NCI-H774 (cell line): ENCODE results near the gene NRM.

Experiments used
- DNase-seq: peaks from one replicate; lab custom pipeline; 2025; lab: John Stamatoyannopoulos, UW

The NRM gene

DNA sequence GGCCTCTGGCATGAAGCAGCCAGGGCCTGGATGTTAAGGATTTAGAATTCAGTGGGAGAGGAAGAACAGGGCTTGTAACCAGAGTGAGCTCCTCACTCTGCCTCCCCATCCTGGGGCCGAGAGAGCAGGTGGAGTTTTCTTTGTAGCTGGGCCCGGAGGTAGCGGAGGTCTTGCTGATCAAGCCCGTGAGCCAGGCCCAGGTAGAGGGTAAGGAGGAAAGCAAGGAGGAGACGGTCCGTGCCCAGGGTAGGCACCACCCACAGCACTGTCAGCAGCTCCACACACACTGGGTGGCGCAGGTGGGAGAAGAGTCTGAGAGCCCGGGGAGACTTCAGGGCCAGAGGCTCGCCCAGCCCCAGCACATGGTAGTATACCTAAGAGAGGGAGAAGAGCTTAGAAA is 2.2 kb downstream of the NRM start:
- DNase-seq, result no peak

DNA sequence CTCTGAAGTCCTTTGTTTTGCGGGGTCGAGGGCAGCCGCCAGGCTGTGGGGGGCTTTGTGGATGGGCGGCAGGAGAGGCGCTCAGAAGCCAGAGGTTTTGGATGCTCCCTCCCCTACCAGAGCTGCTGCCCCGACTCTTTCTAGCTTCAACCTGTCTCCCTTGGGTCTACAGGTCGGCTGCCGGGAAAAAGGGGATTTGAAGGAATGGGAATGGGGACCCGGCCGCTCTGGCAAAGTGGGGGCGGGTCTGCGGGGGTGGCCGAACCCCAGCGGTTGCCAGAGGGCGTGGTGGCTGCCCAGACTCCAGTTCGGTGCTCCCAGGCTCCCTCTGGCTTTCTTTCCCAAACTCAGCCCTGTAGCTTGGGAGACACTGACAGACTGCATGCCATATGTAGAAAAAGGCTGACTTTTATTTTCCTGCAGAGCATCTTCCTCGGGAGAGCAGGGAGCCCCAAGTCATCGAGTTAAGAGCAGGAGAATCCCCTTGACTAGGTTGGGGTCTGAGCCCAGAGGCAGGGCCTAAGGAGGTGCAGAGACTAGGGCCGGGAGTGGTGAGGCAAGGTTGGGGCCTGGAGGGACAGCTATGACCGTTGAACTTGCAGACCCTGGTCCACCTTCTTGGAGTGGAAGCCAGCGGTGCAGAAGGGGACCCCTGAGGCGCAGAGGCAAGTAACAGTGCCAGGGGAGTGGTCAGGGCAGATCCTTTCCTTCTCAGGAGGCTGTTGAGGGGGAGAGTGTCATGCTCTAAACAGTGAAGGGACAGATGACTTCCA is 2.9 kb downstream of the NRM start:
- DNase-seq, result no peak

DNA sequence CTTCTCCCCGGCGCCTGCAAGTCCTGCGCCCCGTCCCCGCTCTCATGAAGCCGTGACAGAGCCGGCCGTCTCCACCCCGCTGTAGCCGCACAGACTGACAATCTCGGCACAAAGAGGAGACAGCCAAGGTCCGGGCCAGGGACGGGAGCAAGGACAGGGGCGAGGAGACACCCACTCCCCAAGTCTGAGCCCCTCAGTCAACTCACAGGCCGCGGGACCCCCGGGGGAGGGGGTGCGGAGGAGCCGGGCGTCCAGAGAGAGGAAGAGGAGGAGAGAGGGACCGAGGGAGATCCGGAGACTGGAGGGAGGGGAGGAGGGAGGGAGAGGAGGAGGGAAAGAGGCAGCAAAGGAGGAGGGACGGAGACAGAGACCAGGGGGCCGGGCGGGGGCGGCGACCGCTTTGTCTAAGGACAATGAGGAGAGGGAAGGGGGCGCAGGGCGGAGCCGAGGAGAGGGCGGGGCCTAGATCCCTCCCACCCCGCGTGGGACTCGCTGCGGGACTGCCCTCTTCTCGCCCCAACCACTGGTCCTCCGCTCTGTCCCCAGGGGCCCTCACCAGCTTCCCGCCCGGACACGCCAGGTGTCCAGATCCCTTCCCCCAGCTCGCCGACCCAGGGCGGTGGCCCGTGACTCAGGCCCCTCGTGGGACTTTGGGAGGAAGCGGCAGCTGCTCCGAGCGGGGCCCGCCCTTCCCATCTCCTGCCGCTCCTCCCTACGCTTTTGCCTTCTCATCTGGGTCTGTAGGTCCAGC is 3.7 kb downstream of the NRM start:
- DNase-seq, result peak; percentile 51

DNA sequence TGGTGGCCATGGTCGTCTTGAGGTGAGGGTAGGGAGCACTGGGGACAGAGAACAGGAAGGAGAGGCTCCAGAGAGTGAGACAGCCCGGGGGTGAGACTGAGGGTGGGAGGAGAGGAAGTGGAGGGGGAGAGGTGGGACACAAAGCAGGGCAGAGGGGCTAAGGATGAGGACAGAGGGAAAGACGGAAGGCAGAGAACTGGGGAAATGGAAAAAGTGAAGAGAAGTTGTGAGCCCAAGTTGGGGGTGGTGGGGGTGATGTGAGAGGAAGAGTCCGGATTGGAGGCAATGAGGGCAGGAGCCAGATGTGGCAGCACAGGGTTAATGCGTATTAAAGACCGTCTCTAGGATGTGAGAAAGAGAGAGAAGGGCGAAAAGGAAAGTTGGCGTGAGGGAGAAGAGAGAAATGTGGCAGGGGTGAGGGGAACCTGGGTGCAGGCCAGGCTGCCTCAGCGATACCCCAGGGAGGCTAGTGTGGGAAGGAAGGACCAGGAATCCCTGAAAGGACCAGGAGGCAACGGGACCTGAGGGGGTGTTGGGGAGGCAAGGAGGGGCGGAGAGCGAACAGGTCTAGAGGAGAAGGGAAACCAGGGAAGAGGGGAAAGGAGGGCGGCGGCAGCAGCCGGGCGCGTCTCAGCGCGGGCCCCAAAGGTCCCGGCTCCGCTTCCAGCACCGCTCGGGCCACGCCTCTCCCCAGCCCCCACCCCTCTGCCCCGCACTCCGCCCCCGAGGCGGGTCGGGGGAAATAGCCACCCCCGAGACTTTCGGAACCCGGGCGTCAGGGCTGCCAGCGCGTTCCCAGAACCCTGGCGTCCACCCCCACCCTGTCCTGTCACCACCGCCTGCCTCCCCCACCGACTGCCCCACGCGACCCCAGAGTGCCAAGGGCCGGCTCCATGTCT is 4.5 kb downstream of the NRM start, which contains the start of gene PPP1R18:
Gene PPP1R18 (minus strand): TSS at position 637 of the 899 bp plus-strand sequence. CDS start 627 bp downstream, at position 10.
- peak; percentile 5 for DNase-seq

DNA sequence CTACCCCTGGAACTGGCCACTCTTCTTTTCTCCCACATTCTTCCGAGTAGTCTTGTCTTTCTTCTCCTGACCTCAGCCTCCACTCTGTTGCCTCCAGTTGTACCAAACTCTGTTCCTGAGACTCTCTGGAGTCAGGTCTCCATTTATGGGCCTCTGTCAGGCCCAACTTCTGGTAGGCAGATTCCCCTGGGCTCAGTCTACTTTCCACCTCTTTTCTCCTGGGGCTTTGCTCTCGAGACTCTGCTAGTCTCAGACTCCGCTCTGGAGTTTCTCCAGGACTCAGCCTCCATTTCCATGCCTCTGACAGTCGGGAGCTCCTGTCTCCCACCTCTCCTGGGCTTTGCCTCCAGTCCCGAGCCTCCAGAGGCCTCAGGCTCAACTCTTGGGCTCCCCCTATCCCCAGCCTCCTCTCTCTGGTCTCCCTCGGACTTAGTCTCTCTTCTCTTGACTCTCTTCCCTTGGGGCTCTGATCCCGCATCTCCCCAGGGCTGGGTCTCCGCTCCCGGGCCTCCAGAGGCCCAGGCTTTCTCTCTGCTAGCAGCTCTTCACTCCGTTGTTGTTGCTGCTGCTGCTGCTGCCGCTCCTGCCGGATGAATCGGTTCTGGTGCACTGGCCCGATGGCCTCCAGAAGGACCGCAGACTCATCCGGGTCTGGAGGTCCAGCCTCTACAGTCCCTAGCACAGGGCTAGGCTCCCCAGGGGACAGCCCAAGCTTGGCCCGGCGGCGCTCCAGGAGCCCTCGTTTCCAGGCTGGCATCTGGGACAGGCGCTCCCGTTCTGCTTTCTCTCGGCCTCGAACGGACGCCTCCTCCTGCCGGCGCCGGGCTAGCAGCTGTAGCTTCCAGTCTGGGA is 5.4 kb downstream of the NRM start:
- DNase-seq, result no peak

DNA sequence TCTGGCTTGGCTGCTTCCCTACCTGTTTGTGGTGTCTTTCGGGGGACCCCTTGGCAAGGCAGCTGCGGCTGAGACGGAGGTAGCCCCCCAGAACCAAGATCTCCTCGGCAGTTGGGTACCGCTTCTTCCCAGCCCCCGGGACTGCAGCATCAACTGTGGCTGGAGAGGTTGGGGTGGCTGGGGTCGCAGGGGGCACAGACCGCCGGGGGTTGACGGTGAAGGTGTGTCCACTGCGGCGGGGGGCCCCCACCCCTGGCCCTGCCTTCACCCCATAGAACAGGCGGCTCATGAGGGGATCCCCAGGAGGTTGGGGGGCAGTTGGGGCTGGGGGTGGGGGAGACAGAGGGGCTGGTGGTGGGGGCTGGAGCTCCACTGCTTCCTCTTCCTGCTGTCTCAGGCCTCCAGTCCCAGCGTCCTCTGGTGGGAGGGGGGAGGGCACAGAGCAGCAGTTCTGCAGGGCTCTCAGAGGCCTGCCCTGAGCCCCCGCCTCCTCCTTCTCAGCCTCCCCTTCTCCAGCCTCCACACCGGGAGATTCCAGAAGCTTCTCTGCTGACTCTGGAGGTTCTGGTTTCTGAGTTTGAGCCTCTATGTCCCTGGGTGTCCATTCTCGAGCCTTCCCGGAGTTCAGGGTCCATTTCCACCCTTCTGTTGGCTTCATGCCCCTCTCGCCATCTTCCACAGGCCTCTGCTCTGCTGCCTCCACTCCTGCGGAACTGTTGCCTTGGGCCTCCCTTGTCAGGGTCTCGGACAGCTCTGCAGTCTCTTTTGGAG is 6.2 kb downstream of the NRM start:
- no peak for DNase-seq

DNA sequence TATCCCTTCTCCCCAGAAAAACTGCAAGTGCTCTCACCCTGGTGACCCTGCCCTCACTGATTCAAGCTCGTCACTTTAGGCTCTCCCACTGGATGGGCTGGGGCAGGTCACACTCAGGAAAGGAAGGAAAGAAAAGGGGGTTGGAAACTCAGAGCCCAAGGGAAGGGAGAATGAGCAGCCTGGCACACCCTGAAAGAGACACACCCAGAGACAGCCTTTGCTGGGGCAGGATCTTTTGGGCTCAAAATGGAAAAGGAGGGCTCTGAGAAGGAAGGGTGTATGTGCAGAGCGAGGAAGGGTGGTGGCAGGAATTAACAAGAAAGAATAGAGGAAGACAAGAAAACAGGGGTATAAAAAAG is 6.8 kb downstream of the NRM start:
- no peak for DNase-seq

DNA sequence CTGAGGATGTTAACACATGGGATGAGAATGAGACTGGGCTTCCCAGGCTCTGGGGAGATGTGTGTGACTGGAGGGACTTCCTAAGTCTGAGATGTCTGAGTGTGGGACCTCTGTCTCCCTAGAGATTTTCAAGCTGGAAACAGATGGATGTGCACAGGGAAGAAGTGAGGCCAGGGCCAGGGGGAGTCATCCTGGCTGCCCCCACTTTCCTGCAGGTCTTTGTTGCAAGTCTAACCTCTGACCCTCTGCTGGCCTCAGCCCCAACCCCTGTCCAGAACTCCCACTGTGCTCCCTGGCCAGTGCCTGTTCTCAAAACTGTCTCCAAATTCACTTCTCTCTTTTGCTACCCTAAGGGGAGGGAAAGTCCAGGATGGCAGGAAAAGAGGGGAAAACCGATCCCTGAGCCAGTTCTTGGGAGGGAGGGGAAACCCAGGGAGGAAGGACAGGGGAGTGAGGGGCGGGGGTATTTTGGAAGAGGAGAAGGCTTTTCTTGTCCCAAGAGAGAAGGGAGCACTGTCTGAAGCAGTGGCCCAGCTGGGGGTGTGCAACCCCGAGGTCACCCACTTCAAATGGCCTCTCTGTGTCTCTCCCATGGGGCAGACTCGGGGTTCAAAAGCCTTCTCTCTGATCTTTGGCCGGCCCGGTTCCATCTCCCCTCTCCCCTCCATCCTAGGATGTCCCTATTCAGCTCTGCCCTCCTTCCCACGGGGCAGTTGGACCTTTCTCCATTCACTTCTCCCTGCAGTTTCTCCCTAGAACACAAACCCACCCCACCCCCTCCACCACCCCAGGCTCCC is 7.4 kb downstream of the NRM start:
- no peak for DNase-seq

DNA sequence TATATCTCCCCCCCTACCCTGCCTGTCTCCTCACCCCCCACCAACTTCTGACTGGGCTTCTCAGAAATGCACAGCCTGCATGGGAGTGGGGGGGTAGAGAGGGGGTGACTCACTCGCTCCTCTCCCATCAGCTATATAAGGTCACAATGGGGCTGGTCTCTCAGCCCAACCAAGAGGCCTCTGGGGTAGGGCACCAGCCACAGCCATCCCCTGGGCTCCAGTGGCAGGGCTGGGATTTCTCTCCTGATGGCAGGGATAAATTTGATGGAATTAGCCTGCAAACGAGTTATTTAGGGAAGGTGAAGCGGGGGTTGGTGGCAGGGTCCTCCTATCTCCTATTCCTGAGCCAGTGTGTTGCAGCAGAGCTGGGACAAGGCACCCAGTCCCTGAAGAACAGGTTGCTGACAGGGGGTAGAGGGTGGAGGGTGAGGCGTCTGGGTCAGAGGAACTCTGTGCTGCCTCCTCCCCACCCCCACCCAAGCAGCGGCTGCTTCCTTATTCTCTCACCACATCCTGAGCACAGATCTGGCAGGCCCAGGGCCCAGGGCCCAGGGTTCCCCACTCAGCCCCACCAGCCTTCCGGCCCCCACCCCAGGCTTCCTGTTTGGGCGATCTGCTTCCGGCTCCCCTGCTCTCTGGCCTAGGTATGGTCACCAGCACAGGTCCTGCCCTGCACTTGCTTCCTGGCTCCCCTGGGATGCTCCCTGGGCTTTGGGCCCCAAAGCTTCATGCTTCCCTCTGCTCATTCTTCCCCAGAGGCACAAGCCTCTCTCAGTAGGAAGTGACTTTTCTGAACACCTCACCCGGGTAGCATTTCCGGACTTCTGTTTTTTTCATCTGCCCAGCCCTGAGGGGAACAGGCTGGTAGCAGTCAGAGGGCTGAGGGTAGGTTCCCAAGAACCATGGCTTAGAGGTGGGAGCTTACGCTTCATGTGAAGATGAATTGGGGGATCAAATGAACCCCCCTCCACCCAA is 8.4 kb downstream of the NRM start:
- DNase-seq, result no peak

DNA sequence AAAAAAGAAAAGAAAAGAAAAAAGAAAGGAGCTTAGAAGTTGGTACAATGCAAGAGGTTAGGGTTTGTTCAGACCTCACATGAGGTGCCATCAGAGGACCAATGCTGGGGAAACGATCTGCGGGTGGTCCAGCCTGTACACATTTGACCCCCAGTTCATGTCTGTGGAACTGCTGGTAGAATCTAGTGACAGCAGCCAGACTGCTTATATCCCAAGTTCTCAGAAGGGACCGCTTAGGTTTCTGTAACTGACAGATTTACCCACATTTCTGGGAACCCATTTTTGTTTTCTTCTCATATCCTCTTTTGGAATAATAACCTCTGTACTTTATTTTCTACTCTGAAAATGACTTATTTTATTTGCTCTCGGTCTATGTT is 9.0 kb downstream of the NRM start:
- no peak for DNase-seq

DNA sequence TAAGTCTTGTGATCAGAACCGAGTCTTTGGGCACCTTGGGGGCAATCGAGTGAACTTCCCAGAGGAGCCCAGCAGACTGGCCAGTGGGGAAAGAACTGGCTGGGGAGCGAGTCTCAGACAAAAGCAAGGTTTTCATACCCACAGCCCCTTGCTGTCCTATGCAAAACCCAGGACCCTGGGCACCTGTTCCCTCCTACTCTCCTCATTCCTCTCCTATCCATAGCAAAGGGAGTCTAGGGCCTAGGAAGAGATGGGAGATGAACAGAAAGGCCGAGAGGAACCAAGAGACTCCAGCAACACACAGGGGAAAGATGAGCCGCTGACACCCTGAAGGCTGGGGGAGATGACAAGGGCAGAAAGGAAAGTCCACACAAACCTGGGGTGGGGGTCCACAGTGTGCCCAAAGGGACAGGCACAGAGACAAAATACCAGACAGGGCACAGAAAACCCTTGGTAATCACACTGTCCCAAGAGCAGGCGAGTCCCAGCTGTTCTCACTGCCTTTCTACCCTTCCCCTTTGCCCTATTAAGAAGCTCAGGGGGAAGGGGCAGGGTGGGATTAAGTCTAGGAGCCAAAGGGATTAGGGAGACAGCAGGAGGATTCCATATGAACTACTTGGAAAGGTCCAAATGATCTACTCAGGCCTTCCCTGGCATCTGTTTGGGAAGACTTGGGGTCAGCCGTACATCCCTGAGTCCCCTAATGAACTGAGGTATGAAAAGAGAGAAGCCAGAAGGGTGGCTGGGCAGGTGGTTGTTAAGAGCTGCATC is 10.8 kb downstream of the NRM start:
- DNase-seq, result no peak

DNA sequence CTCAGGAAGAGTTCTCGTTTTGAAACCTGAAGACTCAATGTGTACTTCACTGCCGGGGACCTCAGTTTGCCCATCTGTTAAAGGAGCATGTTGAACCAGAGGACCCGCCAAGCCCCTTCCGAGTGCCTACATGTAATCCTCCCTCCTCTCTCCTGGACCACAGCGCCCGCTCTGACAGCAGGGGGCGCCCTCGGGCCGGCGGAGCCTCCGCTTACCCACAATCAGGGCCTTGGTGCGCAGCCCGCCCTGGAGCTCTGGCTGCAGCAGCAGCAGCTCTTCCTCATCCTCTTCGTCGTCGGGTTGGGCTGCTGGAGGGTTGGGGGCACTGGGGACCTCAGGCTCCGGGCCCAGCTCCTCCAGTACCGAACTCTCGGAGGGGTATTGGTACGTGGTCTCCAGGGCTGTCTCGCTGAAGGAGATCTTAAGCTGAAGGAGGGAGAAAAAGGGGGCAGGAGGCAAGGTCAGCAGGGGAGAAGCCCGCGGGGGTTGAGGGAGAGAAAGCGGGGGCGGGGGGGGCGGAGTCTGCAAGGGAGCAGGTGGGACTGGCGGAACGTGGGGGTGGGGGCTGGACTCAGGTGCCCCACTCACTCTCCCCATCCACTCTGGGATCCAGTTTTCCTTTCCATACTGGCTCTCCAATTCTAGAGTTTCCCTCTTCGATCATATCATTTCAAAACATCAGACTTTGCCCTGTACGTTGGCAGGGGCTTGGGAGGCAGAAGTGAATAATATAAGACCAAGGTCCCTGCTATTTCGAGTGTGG is 11.6 kb downstream of the NRM start:
- DNase-seq, result peak; percentile 69

DNA sequence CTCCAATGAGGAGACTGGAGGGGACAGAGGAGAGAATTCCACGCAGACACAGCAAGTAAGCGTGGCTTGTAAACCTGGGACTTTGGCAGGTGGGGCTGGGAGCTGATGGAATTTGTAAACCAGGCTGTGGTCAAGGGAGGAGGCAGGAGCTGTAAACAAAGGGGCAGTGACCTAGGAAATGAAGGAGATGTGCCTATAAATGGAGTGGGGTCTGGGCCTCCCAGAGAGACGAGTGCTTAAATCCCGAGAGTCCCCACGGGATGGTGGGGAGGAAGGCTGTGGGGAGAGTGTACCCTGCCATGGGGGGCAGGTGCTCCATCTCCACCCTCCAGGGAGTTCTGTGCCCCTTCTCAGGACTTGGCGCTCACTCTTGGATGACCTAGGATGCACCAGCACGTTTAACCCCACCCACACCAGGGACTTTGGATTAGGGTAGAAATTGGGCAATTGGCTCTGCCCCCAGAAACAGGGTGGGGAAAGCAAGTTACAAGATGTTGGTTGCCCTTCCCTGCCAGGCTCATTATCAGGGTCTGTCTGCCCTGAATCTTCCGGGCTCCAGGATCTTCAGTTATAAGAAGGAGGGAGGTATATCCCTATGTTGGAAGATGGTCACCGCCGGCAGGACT is 14.0 kb downstream of the NRM start:
- no peak for DNase-seq

DNA sequence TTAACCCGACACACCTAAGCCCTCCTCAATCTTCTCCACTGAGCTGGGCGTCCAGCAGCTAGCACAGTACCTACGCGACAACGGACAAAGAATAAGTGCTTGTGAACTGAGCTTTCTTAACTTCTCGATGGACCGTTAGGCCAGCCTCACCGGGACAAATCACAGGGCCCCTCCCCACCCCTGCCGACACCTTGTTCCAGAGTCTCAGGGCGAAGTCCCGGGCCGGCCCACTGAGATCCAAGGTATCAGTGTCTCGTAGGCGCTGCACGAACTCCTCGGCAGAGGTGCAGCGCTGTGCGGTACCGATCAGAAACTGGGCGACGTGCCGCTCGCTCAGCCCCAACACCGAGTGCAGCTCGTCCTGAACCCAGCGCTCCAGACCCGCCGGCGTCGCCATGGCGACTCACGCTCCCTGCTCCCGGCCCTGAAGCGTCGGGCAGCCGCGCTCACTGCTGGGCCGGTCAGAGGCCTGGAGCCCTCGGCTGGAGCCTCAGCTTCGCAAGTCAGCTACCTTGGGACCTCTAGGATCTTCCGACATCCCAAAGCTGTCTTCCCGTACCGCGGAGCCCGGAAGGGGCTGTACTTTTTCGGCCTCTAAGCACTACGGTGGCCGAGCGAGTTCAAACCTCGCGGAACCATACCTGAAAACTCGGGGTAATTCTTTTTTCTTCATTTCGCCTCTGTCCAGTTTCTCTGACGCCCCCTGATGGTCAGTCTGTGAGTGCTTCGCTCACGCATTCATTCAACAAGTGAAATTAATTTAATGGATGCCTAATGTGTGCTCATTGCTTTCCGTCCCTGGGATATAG is 18.1 kb downstream of the NRM start, which contains the start of gene DHX16:
Gene DHX16 (minus strand): TSS at position 562 of the 809 bp plus-strand sequence. CDS start 165 bp downstream, at position 397.
- peak; percentile 88 for DNase-seq

DNA sequence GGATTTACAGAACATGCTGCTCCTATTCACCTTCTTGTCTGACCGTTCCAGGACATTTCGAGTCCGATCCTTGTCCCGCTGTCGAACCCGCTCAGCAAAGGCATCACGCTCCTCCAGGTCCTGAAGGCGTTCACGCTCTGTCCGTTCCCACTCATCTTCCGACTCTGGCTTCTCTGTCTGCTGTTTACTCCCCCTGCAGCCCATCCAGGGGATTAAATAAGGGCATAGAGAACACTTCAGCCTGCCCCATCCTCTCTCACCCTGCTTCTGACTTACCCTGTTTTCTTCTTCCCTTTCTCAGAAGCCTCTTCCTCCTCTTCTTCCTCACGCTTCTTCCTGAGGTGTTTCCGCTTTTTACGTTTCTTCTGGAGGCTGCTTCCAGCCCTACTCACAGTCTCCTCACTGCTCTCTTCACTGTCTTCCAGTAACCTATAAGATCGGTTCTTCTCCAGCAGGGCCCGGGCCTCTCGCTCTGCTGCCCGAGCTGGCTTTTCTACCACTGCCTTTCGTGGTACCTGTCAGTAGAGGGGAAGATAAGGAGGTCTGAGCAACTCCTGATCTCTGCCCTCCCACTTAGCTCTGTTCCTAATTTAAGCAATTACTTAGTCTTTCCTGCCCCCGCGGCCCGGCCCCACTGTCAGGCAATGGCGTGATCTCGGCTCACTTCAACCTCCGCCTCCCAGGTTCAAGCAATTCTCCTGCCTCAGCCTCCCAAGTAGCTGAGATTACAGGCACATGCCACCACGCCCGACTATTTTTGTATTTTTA is 19.8 kb downstream of the NRM start:
- no peak for DNase-seq
